Endothelial cell of umbilical vein (primary cell): Measurements from ENCODE around the gene MECR.

Source experiments
- EZH2 ChIP-seq: IDR thresholded peaks from 2 replicates; pipeline ENCODE4 v1.6.1; 2012; ENCODE audit warnings: borderline replicate concordance, low read depth, mild to moderate bottlenecking, moderate library complexity, low read length, inconsistent platforms; ENCODE audit not compliant: severe bottlenecking
- GATA2 ChIP-seq: IDR thresholded peaks from 2 replicates; pipeline ENCODE4 v1.7.0; 2011; ENCODE audit warnings: low read depth, mild to moderate bottlenecking, moderate library complexity, mixed read lengths, low read length; ENCODE audit not compliant: insufficient read length, insufficient read depth
- POLR2A ChIP-seq: IDR thresholded peaks from 2 replicates; pipeline ENCODE4 v1.6.1; 2012; ENCODE audit warnings: low read depth, mild to moderate bottlenecking, control low read depth, low read length
- POLR2AphosphoS5 ChIP-seq: IDR thresholded peaks from 2 replicates; pipeline ENCODE4 v1.6.1; 2012; ENCODE audit warnings: low read depth, mild to moderate bottlenecking, control low read depth, low read length, moderate library complexity; ENCODE audit not compliant: insufficient read depth
- TF ChIP-seq, protein P1 (sequence below), 2 donors: IDR thresholded peaks; 1 replicate in 1 of 2; 2 replicates in 1 of 2; pipeline ENCODE4 v1.5.1; 2011; ENCODE audit warnings: low read length in 2 of 2, mild to moderate bottlenecking in 2 of 2, moderate library complexity in 2 of 2, control low read depth in 1 of 2, inconsistent platforms in 1 of 2, low read depth in 1 of 2; ENCODE audit not compliant: insufficient read depth in 1 of 2; ENCODE audit errors: extremely low read depth in 1 of 2
- TF ChIP-seq, protein P2 (sequence below): IDR thresholded peaks from 2 replicates; pipeline ENCODE4 v1.6.1; 2011; ENCODE audit not compliant: insufficient read depth, insufficient read length

DNA sequence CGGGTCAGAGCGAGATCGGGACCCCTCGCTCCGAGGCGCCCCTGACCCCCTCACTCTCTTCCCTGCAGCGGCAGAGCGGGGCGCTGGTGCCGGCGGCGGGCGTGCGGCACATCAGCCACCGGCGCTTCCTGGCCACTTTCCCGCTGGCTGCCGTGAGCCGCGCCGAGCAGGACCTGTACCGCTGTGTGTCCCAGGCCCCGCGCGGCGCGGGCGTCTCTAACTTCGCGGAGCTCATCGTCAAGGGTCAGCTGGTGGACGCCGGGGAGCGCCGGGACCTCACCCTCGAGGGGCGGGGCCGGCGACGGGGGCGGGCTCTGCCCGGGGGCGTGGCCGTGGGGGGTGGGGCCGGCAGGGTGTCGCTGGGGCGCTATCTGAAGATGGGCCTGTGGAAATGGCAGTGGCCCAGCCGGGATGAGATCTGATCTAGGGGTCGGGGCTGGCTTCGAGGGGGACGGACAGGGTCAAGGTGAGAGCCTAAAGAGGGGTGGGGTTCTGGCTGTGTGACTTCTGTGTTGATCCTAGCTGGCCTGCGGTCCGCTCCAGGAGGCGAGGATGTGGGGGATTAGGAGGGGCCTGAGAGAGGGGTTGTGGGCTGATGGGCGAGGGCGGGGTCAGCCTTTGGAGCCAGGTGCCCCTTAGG, 29.2 kb upstream of the MECR start:
- TF ChIP-seq, protein P1, sequence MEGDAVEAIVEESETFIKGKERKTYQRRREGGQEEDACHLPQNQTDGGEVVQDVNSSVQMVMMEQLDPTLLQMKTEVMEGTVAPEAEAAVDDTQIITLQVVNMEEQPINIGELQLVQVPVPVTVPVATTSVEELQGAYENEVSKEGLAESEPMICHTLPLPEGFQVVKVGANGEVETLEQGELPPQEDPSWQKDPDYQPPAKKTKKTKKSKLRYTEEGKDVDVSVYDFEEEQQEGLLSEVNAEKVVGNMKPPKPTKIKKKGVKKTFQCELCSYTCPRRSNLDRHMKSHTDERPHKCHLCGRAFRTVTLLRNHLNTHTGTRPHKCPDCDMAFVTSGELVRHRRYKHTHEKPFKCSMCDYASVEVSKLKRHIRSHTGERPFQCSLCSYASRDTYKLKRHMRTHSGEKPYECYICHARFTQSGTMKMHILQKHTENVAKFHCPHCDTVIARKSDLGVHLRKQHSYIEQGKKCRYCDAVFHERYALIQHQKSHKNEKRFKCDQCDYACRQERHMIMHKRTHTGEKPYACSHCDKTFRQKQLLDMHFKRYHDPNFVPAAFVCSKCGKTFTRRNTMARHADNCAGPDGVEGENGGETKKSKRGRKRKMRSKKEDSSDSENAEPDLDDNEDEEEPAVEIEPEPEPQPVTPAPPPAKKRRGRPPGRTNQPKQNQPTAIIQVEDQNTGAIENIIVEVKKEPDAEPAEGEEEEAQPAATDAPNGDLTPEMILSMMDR (IDR thresholded peaks at IDR 0.05; ENCODE audit: extremely low read depth in 1 of 2, insufficient read depth in 1 of 2, low read depth in 1 of 2, low read length in 2 of 2) = no peak
- TF ChIP-seq EZH2 (no peak), GATA2 (no peak), POLR2A (no peak), POLR2AphosphoS5 (no peak)
- TF ChIP-seq, protein P2, sequence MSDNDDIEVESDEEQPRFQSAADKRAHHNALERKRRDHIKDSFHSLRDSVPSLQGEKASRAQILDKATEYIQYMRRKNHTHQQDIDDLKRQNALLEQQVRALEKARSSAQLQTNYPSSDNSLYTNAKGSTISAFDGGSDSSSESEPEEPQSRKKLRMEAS = no peak
